Measurements from ENCODE around the gene RER1.

Gene RER1

GRCh38 chr1:2376931-2377672 lies 14.5 kb upstream of the RER1 start:
- DNase-seq: no peak

- no peak for DNase-seq
These were observed 13.7 kb upstream of the RER1 start for GRCh38 chr1:2377751-2378440.

- no peak for DNase-seq
These were observed 13.2 kb upstream of the RER1 start for GRCh38 chr1:2378441-2378851.

GRCh38 chr1:2378956-2379732 lies 12.5 kb upstream of the RER1 start:
- DNase-seq: no peak

GRCh38 chr1:2379733-2380404 lies 11.8 kb upstream of the RER1 start:
- DNase-seq: no peak

GRCh38 chr1:2380816-2381591 lies 10.6 kb upstream of the RER1 start:
- DNase-seq: no peak

GRCh38 chr1:2381741-2382620 lies 9.7 kb upstream of the RER1 start:
- DNase-seq: peak; percentile 76 to 93 (median 83)

GRCh38 chr1:2382621-2383361 lies 8.8 kb upstream of the RER1 start:
- peak in 2 of 3 donors; percentile 19 to 44 for DNase-seq

GRCh38 chr1:2383576-2383975 lies 8.1 kb upstream of the RER1 start:
- DNase-seq: no peak

- no peak for DNase-seq
These were observed 7.3 kb upstream of the RER1 start for GRCh38 chr1:2384130-2384860.

GRCh38 chr1:2384941-2385481 lies 6.6 kb upstream of the RER1 start:
- DNase-seq: no peak

GRCh38 chr1:2385606-2386280 lies 5.9 kb upstream of the RER1 start:
- no peak for DNase-seq

- no peak for DNase-seq
These were observed 4.7 kb upstream of the RER1 start for GRCh38 chr1:2386636-2387611.

- no peak for DNase-seq
These were observed 3.4 kb upstream of the RER1 start for GRCh38 chr1:2388004-2388913.

- DNase-seq: no peak
These were observed 2.0 kb upstream of the RER1 start for GRCh38 chr1:2389644-2390043.

- DNase-seq: peak in 2 of 3 donors; percentile 6 to 13
These were observed 379 bp downstream of the RER1 start for GRCh38 chr1:2391931-2392509.

Data from suppressor macrophage treated with lipopolysaccharide for 1 hour (primary cell).